OCI-LY3 (cell line): ENCODE measurements around the gene BICC1.

Source experiments
- EZH2phosphoT487 ChIP-seq: fragments of 200-600 bp; shearing (Covaris generic); IDR thresholded peaks from 2 replicates; pipeline ENCODE4 v1.6.1; 2018; ENCODE audit warnings: antibody characterized with exemption, mixed run types, low read depth
- TF ChIP-seq, protein P1 (sequence below): fragments of 200-600, 300-600 bp; sonication (generic); IDR thresholded peaks from 2 replicates; pipeline ENCODE4 v1.5.1; 2014; ENCODE audit warnings: antibody characterized with exemption, low read length, low read depth

DNA sequence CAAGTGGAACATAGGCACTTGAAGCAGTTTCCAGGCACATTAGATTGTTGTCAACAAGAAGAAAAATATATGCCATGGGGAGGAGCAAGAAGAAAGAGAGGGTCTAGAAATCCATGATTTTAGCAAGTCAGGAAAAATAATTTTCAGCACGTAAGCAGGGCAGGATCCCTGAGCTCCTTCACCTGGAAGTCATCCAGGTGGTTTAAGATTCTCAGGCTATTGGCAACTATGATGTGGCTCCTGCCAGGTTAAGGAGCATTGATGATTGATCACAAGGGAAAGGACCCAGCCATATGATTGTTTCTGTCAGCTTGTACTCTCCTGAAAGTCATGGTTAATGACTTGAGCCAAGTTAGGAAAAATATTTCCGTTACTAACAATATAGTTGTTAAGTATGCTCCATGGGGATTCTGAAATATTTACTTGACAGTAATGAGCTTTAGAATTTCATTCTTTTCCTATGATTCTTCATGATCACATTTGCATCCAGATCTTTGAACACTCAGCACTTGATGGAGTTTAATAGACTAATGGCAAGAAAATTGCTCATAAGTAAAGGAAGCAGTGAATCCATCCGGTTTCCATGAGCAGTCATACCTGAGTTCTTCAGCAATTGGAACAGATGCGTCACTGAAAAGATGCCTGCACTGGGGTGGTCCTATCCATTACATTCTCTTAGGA lies 209.1 kb downstream of the BICC1 start:
- TF ChIP-seq, protein P1, sequence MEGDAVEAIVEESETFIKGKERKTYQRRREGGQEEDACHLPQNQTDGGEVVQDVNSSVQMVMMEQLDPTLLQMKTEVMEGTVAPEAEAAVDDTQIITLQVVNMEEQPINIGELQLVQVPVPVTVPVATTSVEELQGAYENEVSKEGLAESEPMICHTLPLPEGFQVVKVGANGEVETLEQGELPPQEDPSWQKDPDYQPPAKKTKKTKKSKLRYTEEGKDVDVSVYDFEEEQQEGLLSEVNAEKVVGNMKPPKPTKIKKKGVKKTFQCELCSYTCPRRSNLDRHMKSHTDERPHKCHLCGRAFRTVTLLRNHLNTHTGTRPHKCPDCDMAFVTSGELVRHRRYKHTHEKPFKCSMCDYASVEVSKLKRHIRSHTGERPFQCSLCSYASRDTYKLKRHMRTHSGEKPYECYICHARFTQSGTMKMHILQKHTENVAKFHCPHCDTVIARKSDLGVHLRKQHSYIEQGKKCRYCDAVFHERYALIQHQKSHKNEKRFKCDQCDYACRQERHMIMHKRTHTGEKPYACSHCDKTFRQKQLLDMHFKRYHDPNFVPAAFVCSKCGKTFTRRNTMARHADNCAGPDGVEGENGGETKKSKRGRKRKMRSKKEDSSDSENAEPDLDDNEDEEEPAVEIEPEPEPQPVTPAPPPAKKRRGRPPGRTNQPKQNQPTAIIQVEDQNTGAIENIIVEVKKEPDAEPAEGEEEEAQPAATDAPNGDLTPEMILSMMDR, result no peak
- no peak for TF ChIP-seq EZH2phosphoT487
